GM20431 (cell line): Measurements from ENCODE around the gene CD300LB.
"Not testable (repeated sequence)": the region's sequence is repeated elsewhere in the genome, so short reads cannot be mapped to it uniquely, and the experiment has no call there.

Experiments used
- in situ Hi-C: fragments of 300-500 bp; cut with MseI, MboI; formaldehyde crosslinking; loops from one replicate; pipeline ENCODE4 v1.15.0; 2020; ENCODE audit warnings: low sequenced_read_pairs; ENCODE audit not compliant: unreplicated experiment

The CD300LB gene

GRCh38 chr17:74527081-74527480, 4.2 kb downstream of the CD300LB start:
- in situ Hi-C loops = no loop called here

DNA sequence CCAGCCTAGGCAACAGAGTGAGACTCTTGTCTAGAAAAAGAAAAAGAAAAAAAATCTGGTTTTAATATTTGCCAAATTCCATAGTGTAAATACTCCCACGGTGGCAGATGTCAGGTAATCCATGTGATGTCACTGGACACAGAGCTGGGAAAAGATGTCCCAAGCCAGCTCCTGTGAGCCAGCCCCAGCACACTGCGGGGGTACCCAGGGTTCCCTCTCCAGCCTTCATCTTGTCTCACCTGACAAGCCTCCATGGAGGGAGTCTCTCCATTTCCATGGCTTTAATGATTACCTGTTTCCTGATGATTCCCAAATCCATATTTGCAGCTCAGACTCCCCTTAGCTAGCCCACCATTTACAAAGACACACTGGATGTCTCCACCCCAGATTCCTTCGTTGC, 4.6 kb downstream of the CD300LB start:
- in situ Hi-C loops = no loop called here

DNA sequence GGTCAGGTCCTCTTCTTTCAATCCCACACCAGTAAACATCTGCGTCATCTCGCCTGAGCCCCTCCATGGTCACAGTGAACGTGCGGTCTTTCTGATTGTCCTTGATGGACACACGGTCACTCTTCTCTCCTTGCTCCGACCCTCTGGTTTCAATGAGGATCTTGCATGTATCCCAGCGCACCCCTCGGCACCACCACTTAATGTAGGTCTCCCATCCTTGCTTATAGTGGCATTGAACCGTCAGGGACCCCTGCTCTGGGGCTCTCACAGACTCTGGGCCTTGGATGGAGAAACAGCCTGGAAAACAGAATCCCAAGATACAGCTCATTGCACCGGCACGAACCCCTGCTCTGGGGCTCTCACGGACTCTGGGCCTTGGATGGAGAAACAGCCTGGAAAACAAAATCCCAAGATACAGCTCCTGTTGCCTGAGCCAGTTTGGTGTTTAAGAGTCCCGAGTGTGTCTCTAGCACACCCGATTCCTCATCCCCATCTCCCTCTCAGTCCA, 5.4 kb downstream of the CD300LB start:
- in situ Hi-C loops = no loop called here

GRCh38 chr17:74525465-74525725, 5.9 kb downstream of the CD300LB start:
- in situ Hi-C loops = no loop called here

DNA sequence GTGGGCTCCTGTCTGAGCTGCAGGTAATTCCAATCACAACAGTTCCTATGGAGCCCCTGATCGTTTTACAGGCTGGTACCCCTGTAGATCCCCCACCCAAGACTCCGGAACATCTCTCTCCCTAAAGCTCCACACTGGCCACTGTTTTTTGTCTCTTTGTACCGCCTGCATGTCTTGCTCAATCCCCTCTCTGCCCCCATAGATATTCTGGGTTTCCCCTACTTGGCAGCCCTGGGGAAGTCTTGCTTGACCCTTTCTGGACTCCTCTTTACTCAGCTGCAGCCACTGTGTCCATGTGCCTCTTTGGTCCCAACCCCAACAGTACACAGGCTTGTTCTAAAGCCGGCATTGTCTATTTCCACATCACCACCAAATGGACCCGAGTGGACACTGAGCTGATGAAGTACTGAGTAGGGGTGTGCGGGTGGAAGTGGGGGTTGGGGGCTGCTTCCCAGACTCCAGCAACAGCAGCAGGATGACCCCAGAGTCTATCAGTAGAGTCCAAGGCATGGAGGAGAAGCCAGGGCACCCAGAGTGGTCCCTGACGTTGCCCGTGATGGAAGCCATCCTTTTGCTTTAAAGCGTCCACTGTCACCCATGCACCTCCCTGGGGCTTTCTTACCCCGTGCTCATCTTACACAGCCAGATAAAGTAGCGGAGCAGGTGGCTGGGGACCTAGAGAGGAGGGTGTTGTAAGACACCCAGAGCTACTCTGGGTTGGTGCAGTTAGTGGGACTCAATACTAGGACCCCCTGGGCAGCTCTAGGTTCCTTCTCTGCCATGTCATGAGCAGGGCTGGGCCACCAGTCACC, 6.4 kb downstream of the CD300LB start:
- in situ Hi-C loops = no loop called here

DNA sequence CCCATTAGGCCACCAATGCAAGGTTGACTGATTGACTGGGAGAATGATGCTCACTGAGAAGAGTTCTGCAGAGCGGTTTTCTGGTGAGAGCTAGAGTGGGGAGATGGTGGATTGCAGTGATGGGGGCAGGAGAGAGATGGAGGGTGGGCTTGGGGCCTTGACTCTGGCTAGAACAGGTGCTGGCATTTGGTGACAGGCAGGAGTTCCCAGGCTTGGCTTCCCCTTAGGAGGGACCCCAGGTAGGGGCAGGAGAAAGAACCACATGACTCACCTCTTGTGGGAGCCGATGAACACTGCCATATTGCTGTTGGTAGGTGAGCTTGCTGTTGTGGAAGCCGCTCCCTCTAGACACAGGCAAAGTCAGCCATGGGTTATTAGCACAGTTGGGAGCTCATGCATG, 8.0 kb downstream of the CD300LB start:
- in situ Hi-C loops = no loop called here

GRCh38 chr17:74522381-74523105, 8.7 kb downstream of the CD300LB start:
- in situ Hi-C loops = no loop called here

DNA sequence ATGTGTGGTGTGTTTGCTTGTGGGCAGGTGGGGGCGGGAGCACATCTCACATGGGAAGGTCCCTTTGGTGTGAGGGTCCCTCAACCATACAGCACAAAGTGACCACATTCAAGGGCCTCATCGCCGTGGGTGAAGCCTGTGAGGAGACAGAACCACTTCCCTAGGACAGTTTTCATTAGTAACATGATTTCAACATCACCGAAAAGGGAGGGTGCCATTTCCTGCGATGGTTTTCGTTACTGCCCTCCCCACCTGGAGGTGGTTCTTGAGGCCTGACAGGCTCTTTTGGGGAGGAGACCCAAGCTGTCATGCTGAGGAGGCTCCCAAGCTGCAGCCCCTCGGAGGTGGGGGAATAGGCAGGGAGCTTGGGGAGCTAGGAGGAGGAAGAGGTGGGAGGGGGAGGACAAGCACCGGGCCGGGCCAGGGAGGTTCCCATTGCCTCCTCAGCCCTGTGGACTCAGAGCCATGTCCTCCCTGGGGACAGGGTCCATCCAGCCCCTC, 9.5 kb downstream of the CD300LB start:
- in situ Hi-C loops = no loop called here

DNA sequence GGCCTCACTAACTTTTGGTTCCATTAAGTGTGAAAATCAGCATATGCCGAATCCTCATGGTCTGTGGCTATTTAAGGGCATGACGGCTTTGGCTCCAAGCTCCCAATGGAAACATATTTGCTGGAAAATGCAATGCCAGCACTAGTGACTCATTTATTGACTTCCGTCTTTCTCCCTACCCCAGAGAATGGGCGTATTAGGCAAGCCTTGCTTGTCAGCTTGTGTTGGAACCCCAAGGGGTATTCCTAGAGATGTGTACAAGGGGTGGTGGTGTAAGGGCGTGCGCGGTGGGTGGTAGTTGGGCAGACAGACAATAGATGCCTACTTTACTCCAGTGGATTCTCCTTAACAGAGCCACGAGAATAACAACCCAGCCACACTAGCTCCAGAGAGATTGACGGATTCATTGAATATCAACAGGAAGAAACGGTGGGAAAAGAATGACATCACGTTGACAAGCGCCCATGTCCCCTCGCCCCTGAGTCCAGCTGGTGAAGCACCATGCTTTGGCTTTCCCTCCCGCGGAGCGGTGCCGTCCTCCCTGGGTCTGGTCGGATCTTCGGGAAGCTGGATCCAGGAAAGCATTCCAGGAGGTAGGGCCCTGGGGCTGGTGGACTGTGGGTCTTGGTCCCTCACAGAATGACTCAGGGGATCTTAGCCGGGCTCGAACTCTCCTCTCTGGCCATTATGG, 10.3 kb downstream of the CD300LB start:
- in situ Hi-C loops = no loop called here

- in situ Hi-C loops = no loop called here
These were observed 11.2 kb downstream of the CD300LB start for GRCh38 chr17:74520016-74520434.

DNA sequence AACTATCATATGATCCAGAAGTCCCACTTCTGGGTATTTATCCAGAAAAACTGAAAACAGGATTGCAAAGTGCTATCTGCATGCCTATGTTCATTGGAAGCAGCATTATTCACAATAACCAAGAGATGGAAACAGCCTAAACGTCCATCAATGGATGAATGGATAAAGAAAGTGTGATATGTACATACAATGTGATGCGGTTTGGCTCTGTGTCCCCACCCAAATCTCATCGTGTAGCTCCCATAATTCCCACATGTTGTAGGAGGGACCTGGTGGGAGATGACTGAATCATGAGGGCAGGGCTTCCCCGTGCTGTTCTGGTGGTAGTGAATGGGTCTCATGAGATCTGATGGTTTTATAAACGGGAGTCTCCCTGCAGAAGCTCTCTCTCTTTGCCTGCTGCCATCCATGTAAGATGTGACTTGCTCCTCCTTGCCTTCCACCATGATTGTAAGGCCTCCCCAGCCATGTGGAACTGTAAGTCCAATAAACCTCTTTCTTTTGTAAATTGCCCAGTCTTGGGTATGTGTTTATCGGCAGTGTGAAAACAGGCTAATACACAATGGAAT, 12.8 kb downstream of the CD300LB start:
- in situ Hi-C loops = not testable (repeated sequence)

DNA sequence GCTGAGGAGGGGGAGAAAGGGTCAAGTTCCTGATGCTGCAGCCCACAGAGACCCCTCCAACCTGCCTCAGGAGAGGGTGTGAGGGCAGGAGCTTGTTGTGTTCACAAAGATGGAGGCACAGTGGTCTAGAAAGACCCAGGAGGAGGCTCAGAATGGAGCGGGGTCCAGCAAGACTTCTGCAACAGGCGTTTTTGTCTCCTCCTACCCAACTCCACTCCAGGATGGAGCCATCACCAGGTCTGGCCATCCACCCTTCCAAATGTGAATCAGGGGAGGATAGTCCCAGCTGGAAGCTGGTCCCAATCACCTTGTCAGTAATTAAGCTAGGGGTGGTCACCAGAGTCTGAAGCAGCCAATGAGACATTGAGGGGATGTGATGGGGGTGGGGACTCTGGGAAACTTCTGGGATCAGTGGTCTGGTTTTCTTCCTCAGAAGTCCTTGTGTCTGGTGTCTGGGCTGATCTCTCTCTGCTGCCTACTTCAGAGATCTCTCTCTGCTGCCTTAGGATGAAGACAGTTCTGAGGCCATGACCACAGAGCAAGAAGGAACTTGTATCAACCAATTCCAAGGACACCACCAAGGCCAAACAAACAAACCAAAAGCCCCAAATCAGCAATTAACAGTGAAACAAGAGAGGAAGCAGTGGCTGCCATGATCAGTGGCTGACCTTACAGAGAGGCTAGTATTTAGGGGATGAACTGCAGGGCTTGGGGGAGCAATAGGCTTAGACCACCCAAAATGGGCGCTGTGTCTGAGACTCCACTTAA, 14.5 kb downstream of the CD300LB start:
- in situ Hi-C loops = no loop called here

DNA sequence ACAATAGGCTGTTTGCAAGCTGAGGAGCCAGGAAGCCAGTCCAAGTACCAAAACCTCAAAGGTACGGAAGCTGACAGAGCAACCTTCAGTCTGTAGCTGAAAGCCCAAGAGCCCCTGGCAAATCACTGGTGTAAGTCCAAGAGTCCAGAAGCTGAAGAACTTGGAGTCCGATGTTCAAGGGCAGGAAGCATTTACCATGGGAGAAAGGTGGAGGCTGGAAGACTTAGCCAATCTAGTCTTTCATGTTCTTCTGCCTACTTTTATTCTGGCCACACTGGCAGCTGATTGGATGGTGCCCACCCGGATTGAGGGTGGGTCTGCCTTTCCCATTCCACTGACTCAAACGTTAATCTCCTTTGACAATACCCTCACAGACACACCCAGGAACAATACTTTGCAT, 15.3 kb downstream of the CD300LB start:
- in situ Hi-C loops = no loop called here

DNA sequence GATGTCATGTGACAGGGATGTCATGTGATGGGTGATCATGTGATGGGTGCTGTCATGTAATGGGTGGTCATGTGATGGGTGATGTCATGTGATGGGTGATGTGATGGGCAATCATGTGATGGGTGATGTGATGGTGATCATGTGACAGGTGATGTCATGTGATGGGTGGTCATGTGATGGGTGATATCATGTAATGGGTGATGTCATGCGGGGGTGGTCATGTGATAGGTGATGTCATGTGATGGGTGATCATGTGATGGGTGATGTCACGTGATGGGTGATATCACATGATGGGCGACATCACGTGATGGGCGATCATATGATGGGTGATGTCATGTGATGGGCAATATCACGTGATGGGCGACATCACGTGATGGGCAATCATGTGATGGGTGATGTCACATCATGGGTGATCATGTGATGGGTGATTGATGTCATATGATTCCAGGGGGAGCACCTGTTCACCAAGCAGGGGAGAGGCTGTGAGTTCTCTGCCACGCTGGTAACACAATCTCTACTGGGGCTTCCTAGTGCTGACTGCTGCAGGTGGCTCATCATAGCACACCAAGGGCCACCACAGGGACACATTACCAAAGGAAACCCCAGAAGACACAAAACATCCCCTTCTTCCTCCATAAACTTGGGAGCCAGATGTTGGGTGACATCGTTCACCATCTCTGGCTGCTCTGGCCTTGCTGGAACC, 16.5 kb downstream of the CD300LB start:
- in situ Hi-C loops = no loop called here

- in situ Hi-C loops = no loop called here
These were observed 17.2 kb downstream of the CD300LB start for GRCh38 chr17:74513987-74514631.

DNA sequence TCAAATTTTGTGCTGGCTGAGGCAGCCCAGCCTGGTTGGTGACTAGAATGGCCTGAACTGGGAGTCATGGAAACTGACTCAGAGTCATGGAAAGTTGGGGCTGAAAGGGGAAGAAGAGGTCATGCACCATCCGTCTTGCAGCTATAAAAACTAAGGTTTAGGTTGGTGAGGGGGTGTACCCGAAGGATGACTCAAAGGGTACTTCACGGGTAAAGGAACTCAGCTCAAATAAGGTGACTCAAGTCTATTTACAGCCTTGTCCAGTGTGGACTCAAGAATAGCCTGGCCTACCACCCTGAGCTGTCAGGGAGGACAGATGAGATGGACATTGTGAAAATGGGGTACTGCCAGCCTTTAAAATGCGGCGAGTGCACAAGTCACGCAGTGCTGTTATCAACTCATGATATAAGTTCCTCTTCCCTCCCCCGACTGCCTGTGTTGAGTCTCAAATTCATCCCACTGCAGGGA, 18.6 kb downstream of the CD300LB start:
- in situ Hi-C loops = no loop called here

DNA sequence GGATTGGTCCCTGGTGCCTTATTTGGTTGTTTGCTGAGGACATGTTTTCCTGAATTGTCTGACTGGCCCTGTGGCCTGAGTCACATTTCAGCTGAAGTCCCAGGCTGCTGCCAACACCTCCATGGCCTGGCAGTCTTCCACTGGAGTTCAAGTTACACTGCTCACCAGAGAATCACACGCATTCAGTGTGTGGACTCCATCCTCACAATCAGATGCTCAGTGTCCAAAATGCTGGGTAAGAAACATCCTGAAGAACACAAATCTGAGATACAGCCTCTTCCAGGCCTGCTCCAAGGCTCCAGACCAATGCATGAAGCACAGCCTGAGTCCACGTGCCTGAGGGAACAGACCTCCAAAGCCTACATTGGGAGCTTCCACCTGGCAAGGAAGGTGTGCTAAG, 19.2 kb downstream of the CD300LB start:
- in situ Hi-C loops = no loop called here

GRCh38 chr17:74508156-74508555, 23.1 kb downstream of the CD300LB start:
- in situ Hi-C loops = no loop called here

GRCh38 chr17:74503949-74504348, 27.3 kb downstream of the CD300LB start:
- in situ Hi-C loops = not testable (repeated sequence)
